Measurements from ENCODE around the gene SETD1A. TPM values are rescaled to one million over a fixed set of nuclear protein-coding genes. Genes with fewer than 3 reads are reported as not detected.

SETD1A gene
- total and polyA plus RNA-seq, 9 of the 15 experiments (the other 6 are each of a cell fraction or from before 2014, with no cell fraction given): 0.08 to 36.0 (median 4.2) TPM

DNA sequence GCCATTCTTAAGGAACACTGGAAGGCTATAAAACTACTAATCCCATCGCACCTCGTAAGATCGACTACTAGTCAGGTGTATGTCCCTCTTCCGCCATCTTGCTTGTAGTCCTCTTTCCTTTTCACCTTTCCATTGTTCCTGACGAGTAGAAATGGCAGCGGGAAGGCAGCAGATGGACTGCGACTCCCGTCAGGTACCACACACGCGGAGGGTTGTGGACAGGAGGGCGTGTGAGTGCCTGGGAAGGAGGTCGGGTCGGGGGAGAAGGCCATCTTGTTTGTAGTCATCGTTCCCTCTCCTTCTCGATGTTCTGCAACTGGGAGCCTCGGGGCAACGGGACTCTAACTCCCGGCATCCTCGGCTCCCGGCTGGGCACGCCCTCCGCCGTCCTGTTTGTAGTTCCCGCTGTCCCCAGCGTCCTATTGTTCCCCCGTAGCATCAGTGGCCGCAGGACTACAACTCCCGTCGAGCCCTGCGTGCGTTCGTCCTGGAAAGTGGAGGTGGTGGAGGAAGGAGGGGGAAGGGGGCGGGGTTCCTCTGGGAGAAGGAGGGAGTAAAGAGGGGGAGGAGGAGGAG lies 34.5 kb upstream of the SETD1A start (continued):
- TF ChIP-seq ASH1L (IDR thresholded peaks at IDR 0.05; ENCODE audit: borderline replicate concordance, low read depth, partially characterized antibody) (peak; percentile 83), ATF7 (IDR thresholded peaks at IDR 0.05) (peak; percentile 8; the same call in 1 of the 2 replicates), FOXJ2 (tag; IDR thresholded peaks at IDR 0.05) (no peak), CHD2 (IDR thresholded peaks at IDR 0.05; ENCODE audit: low read depth, low read length) (peak; percentile 60; the same call in 1 of the 2 replicates), JUNB (CRISPR knock-in tag; conservative IDR thresholded peaks at IDR 0.05) (no peak), MAFK (IDR thresholded peaks at IDR 0.05; ENCODE audit: low read length) (no peak), U2AF1 (optimal IDR thresholded peaks at IDR 0.05; ENCODE audit: low read depth, low read length) (no peak), ZNF12 (CRISPR knock-in tag; IDR thresholded peaks at IDR 0.05) (no peak), MCM3 (IDR thresholded peaks at IDR 0.05) (no peak), TGIF2 (CRISPR knock-in tag; IDR thresholded peaks at IDR 0.05) (no peak), RB1 (IDR thresholded peaks at IDR 0.05; ENCODE audit: low read depth) (peak; percentile 21; the same call in 1 of the 2 replicates), RBM17 (IDR thresholded peaks at IDR 0.05; ENCODE audit: borderline replicate concordance, low read depth, low read length) (no peak)
- TF ChIP-seq, protein P1, sequence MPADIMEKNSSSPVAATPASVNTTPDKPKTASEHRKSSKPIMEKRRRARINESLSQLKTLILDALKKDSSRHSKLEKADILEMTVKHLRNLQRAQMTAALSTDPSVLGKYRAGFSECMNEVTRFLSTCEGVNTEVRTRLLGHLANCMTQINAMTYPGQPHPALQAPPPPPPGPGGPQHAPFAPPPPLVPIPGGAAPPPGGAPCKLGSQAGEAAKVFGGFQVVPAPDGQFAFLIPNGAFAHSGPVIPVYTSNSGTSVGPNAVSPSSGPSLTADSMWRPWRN (IDR thresholded peaks at IDR 0.05; ENCODE audit: low read depth): 0 out of 2 replicates have a peak, but pooled peaks have one; percentile 20
- TF ChIP-seq, protein P2, sequence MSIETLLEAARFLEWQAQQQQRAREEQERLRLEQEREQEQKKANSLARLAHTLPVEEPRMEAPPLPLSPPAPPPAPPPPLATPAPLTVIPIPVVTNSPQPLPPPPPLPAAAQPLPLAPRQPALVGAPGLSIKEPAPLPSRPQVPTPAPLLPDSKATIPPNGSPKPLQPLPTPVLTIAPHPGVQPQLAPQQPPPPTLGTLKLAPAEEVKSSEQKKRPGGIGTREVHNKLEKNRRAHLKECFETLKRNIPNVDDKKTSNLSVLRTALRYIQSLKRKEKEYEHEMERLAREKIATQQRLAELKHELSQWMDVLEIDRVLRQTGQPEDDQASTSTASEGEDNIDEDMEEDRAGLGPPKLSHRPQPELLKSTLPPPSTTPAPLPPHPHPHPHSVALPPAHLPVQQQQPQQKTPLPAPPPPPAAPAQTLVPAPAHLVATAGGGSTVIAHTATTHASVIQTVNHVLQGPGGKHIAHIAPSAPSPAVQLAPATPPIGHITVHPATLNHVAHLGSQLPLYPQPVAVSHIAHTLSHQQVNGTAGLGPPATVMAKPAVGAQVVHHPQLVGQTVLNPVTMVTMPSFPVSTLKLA (conservative IDR thresholded peaks at IDR 0.05): peak; percentile 57 to 82; a peak in 3 of 4 replicates
- TF ChIP-seq, protein P3, sequence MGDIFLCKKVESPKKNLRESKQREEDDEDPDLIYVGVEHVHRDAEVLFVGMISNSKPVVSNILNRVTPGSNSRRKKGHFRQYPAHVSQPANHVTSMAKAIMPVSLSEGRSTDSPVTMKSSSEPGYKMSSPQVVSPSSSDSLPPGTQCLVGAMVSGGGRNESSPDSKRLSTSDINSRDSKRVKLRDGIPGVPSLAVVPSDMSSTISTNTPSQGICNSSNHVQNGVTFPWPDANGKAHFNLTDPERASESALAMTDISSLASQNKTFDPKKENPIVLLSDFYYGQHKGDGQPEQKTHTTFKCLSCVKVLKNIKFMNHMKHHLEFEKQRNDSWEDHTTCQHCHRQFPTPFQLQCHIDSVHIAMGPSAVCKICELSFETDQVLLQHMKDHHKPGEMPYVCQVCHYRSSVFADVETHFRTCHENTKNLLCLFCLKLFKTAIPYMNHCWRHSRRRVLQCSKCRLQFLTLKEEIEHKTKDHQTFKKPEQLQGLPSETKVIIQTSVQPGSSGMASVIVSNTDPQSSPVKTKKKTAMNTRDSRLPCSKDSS (IDR thresholded peaks at IDR 0.05; ENCODE audit: low read depth, partially characterized antibody): no peak
- TF ChIP-seq, protein P4, sequence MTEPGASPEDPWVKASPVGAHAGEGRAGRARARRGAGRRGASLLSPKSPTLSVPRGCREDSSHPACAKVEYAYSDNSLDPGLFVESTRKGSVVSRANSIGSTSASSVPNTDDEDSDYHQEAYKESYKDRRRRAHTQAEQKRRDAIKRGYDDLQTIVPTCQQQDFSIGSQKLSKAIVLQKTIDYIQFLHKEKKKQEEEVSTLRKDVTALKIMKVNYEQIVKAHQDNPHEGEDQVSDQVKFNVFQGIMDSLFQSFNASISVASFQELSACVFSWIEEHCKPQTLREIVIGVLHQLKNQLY (CRISPR knock-in tag; conservative IDR thresholded peaks at IDR 0.05): 0 out of 4 replicates have a peak, but pooled peaks of 1 of the 2 experiments have one; percentile 13
- TF ChIP-seq, protein P5, sequence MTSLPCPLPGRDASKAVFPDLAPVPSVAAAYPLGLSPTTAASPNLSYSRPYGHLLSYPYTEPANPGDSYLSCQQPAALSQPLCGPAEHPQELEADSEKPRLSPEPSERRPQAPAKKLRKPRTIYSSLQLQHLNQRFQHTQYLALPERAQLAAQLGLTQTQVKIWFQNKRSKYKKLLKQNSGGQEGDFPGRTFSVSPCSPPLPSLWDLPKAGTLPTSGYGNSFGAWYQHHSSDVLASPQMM (CRISPR knock-in tag; IDR thresholded peaks at IDR 0.05): no peak
- TF ChIP-seq, protein P6, sequence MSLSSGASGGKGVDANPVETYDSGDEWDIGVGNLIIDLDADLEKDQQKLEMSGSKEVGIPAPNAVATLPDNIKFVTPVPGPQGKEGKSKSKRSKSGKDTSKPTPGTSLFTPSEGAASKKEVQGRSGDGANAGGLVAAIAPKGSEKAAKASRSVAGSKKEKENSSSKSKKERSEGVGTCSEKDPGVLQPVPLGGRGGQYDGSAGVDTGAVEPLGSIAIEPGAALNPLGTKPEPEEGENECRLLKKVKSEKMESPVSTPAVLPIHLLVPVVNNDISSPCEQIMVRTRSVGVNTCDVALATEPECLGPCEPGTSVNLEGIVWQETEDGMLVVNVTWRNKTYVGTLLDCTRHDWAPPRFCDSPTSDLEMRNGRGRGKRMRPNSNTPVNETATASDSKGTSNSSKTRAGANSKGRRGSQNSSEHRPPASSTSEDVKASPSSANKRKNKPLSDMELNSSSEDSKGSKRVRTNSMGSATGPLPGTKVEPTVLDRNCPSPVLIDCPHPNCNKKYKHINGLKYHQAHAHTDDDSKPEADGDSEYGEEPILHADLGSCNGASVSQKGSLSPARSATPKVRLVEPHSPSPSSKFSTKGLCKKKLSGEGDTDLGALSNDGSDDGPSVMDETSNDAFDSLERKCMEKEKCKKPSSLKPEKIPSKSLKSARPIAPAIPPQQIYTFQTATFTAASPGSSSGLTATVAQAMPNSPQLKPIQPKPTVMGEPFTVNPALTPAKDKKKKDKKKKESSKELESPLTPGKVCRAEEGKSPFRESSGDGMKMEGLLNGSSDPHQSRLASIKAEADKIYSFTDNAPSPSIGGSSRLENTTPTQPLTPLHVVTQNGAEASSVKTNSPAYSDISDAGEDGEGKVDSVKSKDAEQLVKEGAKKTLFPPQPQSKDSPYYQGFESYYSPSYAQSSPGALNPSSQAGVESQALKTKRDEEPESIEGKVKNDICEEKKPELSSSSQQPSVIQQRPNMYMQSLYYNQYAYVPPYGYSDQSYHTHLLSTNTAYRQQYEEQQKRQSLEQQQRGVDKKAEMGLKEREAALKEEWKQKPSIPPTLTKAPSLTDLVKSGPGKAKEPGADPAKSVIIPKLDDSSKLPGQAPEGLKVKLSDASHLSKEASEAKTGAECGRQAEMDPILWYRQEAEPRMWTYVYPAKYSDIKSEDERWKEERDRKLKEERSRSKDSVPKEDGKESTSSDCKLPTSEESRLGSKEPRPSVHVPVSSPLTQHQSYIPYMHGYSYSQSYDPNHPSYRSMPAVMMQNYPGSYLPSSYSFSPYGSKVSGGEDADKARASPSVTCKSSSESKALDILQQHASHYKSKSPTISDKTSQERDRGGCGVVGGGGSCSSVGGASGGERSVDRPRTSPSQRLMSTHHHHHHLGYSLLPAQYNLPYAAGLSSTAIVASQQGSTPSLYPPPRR (CRISPR knock-in tag; IDR thresholded peaks at IDR 0.05; ENCODE audit: borderline replicate concordance): 0 out of 2 replicates have a peak, but pooled peaks have one; percentile 58
